ENCODE measurements around the gene OPN3. TPM values are rescaled to one million over a fixed set of nuclear protein-coding genes. Genes with fewer than 3 reads are reported as not detected.
A peak's percentile ranks its signal among the peaks of the same experiment; 100 is the strongest.

OPN3 gene
- total RNA-seq, 1 donor from 2014 or later, result 15.5 TPM

DNA sequence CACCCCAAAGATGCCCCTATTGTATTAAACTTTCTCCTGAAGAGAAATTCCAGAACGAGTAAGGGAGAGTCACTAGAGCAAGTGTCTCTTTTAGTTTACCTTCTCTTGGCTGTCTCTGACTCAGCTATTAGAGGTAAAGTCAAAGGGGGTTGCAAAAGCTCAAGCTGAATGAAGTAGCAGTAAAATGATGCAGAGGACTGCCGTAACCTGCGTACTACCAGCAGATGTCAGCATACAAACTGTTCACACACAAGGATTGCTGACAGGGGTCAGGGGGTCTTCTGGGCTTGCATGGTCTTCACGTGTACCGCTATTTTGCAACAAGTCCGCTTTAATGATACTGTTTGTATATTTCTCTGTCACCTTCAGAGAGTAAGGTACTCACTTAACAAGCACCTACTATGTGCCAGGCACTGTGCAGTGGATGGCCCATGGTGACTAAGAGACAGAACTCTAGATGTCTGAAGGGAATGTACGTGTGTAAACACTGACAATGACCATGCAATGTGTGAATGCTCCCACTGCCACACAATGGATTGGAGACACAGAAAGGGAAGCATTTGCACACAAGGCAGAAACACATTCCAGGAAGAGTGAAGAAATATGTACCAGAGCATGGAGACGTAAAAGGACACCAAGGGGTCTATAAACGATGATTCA, 34.9 kb downstream of the OPN3 start:
- no peak overlapping the region for H3K4me3 ChIP-seq
- no peak for TF ChIP-seq POLR2A (IDR thresholded peaks at IDR 0.05)
- TF ChIP-seq POLR2AphosphoS5 (IDR thresholded peaks at IDR 0.05; ENCODE audit: insufficient read depth in 1 of 2, low read depth in 1 of 2), result no peak
- TF ChIP-seq, protein P1, sequence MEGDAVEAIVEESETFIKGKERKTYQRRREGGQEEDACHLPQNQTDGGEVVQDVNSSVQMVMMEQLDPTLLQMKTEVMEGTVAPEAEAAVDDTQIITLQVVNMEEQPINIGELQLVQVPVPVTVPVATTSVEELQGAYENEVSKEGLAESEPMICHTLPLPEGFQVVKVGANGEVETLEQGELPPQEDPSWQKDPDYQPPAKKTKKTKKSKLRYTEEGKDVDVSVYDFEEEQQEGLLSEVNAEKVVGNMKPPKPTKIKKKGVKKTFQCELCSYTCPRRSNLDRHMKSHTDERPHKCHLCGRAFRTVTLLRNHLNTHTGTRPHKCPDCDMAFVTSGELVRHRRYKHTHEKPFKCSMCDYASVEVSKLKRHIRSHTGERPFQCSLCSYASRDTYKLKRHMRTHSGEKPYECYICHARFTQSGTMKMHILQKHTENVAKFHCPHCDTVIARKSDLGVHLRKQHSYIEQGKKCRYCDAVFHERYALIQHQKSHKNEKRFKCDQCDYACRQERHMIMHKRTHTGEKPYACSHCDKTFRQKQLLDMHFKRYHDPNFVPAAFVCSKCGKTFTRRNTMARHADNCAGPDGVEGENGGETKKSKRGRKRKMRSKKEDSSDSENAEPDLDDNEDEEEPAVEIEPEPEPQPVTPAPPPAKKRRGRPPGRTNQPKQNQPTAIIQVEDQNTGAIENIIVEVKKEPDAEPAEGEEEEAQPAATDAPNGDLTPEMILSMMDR (IDR thresholded peaks at IDR 0.05), result no peak
- H3K27me3 ChIP-seq, result no peaks in the 10 kb centered on the region
- DNase-seq (ENCODE audit: extremely low spot score in 2 of 2), result no peak
- intact Hi-C loops (cut with DNase I), result no loop called here
- no peaks in the 10 kb centered on the region for H3K4me1 ChIP-seq
- H3K36me3 ChIP-seq, result no peaks in the 10 kb centered on the region
- H3K27ac ChIP-seq, result no peak overlapping the region
- H3K9me3 ChIP-seq, result no peaks in the 10 kb centered on the region

DNA sequence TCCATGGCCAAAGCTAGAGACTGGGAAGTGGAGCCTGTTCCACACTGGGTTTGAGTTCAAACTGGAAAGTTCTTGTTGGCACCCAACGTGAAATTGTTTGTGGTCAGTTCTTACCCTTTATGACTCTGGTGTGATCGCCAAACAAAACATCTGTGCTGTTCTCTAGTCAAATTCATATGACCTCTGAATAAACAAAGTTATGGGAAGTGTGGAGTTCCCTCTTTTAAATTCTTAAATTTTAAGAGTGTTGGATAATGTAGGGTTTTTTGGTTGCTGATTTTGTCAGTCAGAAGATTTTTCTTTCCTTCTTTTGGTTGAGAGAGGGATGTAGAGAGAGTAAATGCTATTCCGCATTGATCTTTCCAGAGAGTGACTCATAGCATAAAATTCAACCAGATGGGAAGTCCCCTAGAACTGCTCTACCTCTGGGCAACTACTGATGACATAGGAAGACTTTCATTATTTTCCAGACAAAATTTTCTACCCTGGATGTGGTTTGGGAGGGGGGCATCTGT, 36.4 kb downstream of the OPN3 start:
- H3K4me1 ChIP-seq, result no peaks in the 10 kb centered on the region
- peak overlapping the region; percentile 73 for H3K27ac ChIP-seq
- H3K4me3 ChIP-seq, result no peak overlapping the region
- no peaks in the 10 kb centered on the region for H3K9me3 ChIP-seq
- TF ChIP-seq POLR2A (IDR thresholded peaks at IDR 0.05) (no peak), POLR2AphosphoS5 (IDR thresholded peaks at IDR 0.05; ENCODE audit: insufficient read depth in 1 of 2, low read depth in 1 of 2) (no peak)
- TF ChIP-seq, protein P1 (IDR thresholded peaks at IDR 0.05), result no peak
- no peaks in the 10 kb centered on the region for H3K27me3 ChIP-seq
- no peaks in the 10 kb centered on the region for H3K36me3 ChIP-seq
- intact Hi-C loops (cut with DNase I), result no loop called here
- DNase-seq (ENCODE audit: extremely low spot score in 2 of 2), result no peak

- Histone ChIP-seq H3K9me3 (no peaks in the 10 kb centered on the region), H3K4me1 (no peaks in the 10 kb centered on the region), H3K36me3 (no peaks in the 10 kb centered on the region), H3K4me3 (no peak overlapping the region), H3K27ac (no peak overlapping the region), H3K27me3 (no peaks in the 10 kb centered on the region)
- TF ChIP-seq POLR2A (IDR thresholded peaks at IDR 0.05) (no peak), POLR2AphosphoS5 (IDR thresholded peaks at IDR 0.05; ENCODE audit: insufficient read depth in 1 of 2, low read depth in 1 of 2) (no peak)
- TF ChIP-seq, protein P1 (IDR thresholded peaks at IDR 0.05), result no peak
- DNase-seq (ENCODE audit: extremely low spot score in 2 of 2), result no peak
- intact Hi-C loops (cut with DNase I), result no loop called here
These were observed 39.7 kb downstream of the OPN3 start for GRCh38 chr1:241600496-241600901.

DNA sequence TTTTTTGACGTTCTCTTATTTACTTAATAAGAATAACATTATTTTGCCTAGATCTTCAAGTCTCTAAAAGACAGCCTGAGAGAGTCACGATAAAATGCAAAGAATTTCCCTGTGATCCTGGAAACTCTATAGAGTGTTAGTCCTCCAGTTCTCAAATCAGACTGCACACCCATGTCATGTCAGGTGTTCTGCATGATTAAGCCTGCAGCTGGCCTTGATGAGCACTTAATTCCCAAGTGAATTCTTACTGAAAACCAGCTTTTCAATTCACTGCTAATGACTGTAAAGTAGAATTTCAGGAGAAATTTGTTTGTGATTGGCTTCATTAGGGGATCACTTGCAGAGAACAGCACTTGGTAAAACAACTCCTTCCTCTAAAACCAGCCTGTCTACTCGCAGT, 41.9 kb downstream of the OPN3 start:
- DNase-seq (ENCODE audit: extremely low spot score in 2 of 2), result no peak
- no peak overlapping the region for H3K4me3 ChIP-seq
- H3K27ac ChIP-seq, result no peak overlapping the region
- H3K9me3 ChIP-seq, result no peaks in the 10 kb centered on the region
- intact Hi-C loops (cut with DNase I), result no loop called here
- no peaks in the 10 kb centered on the region for H3K4me1 ChIP-seq
- TF ChIP-seq, protein P1 (IDR thresholded peaks at IDR 0.05), result no peak
- TF ChIP-seq POLR2A (IDR thresholded peaks at IDR 0.05), result no peak
- H3K27me3 ChIP-seq, result no peaks in the 10 kb centered on the region
- H3K36me3 ChIP-seq, result no peaks in the 10 kb centered on the region

- H3K4me1 ChIP-seq, result no peaks in the 10 kb centered on the region
- no peak overlapping the region for H3K27ac ChIP-seq
- no peak overlapping the region for H3K4me3 ChIP-seq
- H3K36me3 ChIP-seq, result no peaks in the 10 kb centered on the region
- H3K27me3 ChIP-seq, result no peaks in the 10 kb centered on the region
- DNase-seq (ENCODE audit: extremely low spot score in 2 of 2), result no peak
- intact Hi-C loops (cut with DNase I), result no loop called here
- no peak for TF ChIP-seq POLR2AphosphoS5 (IDR thresholded peaks at IDR 0.05; ENCODE audit: insufficient read depth in 1 of 2, low read depth in 1 of 2)
- TF ChIP-seq, protein P1 (IDR thresholded peaks at IDR 0.05), result no peak
- no peak for TF ChIP-seq POLR2A (IDR thresholded peaks at IDR 0.05)
- H3K9me3 ChIP-seq, result no peaks in the 10 kb centered on the region
These were observed 43.5 kb downstream of the OPN3 start for GRCh38 chr1:241596633-241597032.

Data from vagina (tissue), 2 donors.